Measurements from ENCODE around the gene SOX11.

The SOX11 gene

GRCh38 chr2:5696404-5696944 lies 4.3 kb downstream of the SOX11 start:
- no peak overlapping the region for H3K4me3 ChIP-seq (ENCODE audit: control insufficient read depth, low read depth, low read length)
- TF ChIP-seq, protein P1, sequence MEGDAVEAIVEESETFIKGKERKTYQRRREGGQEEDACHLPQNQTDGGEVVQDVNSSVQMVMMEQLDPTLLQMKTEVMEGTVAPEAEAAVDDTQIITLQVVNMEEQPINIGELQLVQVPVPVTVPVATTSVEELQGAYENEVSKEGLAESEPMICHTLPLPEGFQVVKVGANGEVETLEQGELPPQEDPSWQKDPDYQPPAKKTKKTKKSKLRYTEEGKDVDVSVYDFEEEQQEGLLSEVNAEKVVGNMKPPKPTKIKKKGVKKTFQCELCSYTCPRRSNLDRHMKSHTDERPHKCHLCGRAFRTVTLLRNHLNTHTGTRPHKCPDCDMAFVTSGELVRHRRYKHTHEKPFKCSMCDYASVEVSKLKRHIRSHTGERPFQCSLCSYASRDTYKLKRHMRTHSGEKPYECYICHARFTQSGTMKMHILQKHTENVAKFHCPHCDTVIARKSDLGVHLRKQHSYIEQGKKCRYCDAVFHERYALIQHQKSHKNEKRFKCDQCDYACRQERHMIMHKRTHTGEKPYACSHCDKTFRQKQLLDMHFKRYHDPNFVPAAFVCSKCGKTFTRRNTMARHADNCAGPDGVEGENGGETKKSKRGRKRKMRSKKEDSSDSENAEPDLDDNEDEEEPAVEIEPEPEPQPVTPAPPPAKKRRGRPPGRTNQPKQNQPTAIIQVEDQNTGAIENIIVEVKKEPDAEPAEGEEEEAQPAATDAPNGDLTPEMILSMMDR (conservative IDR thresholded peaks at IDR 0.05; ENCODE audit: control insufficient read depth, insufficient read depth, low read depth, low read length), result no peak
- no peak for DNase-seq (ENCODE audit: low read depth)

GRCh38 chr2:5696945-5697521 lies 4.8 kb downstream of the SOX11 start:
- no peak overlapping the region for H3K4me3 ChIP-seq (ENCODE audit: control insufficient read depth, low read depth, low read length)
- no peak for DNase-seq (ENCODE audit: low read depth)
- TF ChIP-seq, protein P1 (conservative IDR thresholded peaks at IDR 0.05; ENCODE audit: control insufficient read depth, insufficient read depth, low read depth, low read length), result no peak

- no peak for DNase-seq (ENCODE audit: low read depth)
- H3K4me3 ChIP-seq (ENCODE audit: control insufficient read depth, low read depth, low read length), result no peak overlapping the region
- TF ChIP-seq, protein P1 (conservative IDR thresholded peaks at IDR 0.05; ENCODE audit: control insufficient read depth, insufficient read depth, low read depth, low read length), result no peak
Observed at GRCh38 chr2:5697562-5697961, 5.4 kb downstream of the SOX11 start.

- TF ChIP-seq, protein P1 (conservative IDR thresholded peaks at IDR 0.05; ENCODE audit: control insufficient read depth, insufficient read depth, low read depth, low read length), result no peak
- H3K4me3 ChIP-seq (ENCODE audit: control insufficient read depth, low read depth, low read length), result no peak overlapping the region
Observed at GRCh38 chr2:5698134-5698533, 6.0 kb downstream of the SOX11 start.

DNA sequence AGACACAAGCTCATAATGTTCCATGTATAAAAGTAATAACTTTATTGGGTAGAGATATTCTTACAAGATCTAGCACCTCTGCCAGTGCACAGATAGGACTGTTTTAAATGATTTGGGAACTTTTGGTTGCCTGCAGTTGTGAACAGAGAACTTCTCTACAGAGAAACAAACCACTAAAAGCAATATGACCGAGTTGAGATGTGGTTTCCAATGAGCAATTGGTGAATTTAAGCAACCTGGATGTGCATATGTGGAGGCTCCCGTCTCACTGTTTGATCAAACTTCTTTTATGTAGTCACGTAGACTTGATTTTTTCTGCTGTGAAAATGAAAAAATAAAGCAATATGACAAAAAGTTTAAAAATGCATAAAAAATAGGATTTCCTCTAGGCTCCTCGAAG lies 7.8 kb downstream of the SOX11 start:
- TF ChIP-seq, protein P1 (conservative IDR thresholded peaks at IDR 0.05; ENCODE audit: control insufficient read depth, insufficient read depth, low read depth, low read length), result no peak
- DNase-seq (ENCODE audit: low read depth), result no peak
- H3K4me3 ChIP-seq (ENCODE audit: control insufficient read depth, low read depth, low read length), result no peak overlapping the region

More at GRCh38 chr2:5698134-5698533, 6.0 kb downstream of the SOX11 start:
- DNase-seq (ENCODE audit: low read depth), result no peak

DNA sequence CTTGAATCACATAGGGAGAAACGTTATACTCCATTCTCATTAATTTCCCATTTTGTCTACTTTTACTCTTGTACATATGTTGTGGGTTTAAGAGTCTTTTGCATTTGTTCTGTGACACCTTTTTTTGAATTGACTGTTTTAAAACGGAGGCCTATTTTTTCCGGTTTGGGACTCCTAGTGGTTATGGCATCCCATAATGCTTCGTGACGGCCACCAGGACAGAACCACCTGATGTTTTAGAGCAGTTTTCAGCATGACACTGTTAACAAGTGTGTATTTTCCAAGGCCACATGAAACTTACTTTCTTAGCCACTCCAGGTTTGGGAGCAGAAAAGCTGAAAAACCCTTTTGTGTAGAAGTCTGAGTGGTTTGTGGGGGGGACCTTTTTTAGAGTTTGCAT lies 8.4 kb downstream of the SOX11 start:
- no peak overlapping the region for H3K4me3 ChIP-seq (ENCODE audit: control insufficient read depth, low read depth, low read length)
- TF ChIP-seq, protein P1 (conservative IDR thresholded peaks at IDR 0.05; ENCODE audit: control insufficient read depth, insufficient read depth, low read depth, low read length), result no peak
- DNase-seq (ENCODE audit: low read depth), result no peak
